ENCODE data around the gene B3GLCT.
A peak's percentile ranks its signal among the peaks of the same experiment; 100 is the strongest.

The B3GLCT gene

DNA sequence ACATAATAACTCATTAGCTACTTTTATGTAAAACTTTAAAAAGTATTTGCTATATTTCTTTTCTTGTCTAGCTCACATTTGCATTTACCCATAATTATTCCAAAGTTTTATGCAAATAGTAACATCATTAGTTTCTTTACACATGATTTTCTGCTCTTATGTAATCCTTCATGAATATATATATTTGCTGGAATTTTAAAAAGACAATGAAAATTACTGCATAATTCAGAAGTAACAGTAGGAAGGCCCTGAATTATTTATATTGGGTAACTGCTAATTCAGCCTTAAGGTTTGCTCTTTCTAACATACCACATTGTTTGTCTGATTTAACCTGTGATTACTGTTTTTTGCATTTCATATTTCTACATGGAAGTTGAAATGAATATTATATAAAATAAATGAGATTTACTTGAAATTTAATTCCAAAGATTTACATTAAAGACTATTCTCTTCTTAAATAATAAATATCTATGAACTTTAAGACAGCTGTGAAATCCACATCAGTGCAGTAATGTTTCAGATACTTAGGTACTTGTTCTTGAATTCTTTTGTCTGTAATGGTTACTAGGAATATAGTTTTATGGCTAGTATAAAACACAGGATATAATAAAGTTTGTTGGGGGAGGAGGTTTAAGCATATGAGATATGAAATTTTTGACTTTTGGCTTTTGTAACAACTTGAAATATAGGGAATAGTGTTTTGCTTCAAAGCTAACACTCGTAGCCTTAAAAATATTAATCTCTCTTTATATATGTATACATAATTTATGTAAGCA, 46.0 kb downstream of the B3GLCT start:
- DNase-seq (ENCODE audit: low read depth): no peak
- no peak overlapping the region for H3K4me3 ChIP-seq (ENCODE audit: low read length)

GRCh38 chr13:31246918-31247317, 47.1 kb downstream of the B3GLCT start:
- no peak overlapping the region for H3K4me3 ChIP-seq (ENCODE audit: low read length)
- DNase-seq (ENCODE audit: low read depth): peak; percentile 64
- TF ChIP-seq CTCF (IDR thresholded peaks at IDR 0.05; ENCODE audit: insufficient read depth, low read depth, low read length, missing control alignments): no peak

More for the DNA sequence above, 46.0 kb downstream of the B3GLCT start:
- TF ChIP-seq CTCF (IDR thresholded peaks at IDR 0.05; ENCODE audit: insufficient read depth, low read depth, low read length, missing control alignments): no peak

DNA sequence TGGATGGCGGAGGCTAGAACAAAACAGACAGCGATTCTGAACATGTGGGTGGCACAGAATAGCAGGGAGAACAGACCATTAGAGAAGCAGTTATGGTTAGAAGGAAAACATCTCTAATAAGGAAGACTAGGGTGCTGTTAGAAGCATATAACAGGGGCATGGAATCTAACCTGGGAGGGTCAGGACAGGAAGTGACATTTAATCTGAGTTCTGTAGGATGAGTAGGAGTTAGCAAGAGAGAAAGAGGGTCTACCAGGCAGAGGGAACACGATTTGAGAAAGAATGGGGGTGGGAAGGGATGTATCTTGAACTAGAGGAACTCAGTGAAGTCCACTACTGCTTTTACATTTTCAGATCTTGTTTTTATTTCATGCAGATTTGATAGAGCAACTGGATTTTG, 48.6 kb downstream of the B3GLCT start:
- no peak for DNase-seq (ENCODE audit: low read depth)
- TF ChIP-seq CTCF (IDR thresholded peaks at IDR 0.05; ENCODE audit: insufficient read depth, low read depth, low read length, missing control alignments): no peak
- H3K4me3 ChIP-seq (ENCODE audit: low read length): no peak overlapping the region

GRCh38 chr13:31248965-31249539, 49.3 kb downstream of the B3GLCT start:
- TF ChIP-seq CTCF (IDR thresholded peaks at IDR 0.05; ENCODE audit: insufficient read depth, low read depth, low read length, missing control alignments): no peak
- no peak for DNase-seq (ENCODE audit: low read depth)
- H3K4me3 ChIP-seq (ENCODE audit: low read length): no peak overlapping the region

- H3K4me3 ChIP-seq (ENCODE audit: low read length): no peak overlapping the region
- TF ChIP-seq CTCF (IDR thresholded peaks at IDR 0.05; ENCODE audit: insufficient read depth, low read depth, low read length, missing control alignments): no peak
- DNase-seq (ENCODE audit: low read depth): no peak
Measured at GRCh38 chr13:31250435-31250834, 50.7 kb downstream of the B3GLCT start.

DNA sequence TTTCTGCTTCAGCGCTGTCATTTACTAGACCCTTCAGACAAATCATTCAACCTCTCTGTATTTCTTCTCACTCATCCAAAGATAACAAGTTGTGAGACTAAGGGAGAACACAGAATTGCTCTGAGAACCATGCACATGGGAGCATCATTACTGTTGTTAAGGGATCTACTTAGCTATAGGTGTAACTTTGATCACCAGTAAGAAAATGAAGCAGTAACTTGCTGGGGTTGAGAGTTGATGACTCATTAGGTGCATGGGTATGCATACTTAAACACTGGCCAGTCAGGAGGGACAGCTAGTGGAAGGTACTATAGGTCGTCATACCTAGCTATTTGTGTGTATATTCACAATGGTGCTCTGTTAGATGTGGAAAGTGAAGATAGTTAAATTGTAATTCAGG, 61.5 kb downstream of the B3GLCT start:
- no peak for TF ChIP-seq CTCF (IDR thresholded peaks at IDR 0.05; ENCODE audit: insufficient read depth, low read depth, low read length, missing control alignments)
- peak; percentile 36 for DNase-seq (ENCODE audit: low read depth)
- H3K4me3 ChIP-seq (ENCODE audit: low read length): no peak overlapping the region

DNA sequence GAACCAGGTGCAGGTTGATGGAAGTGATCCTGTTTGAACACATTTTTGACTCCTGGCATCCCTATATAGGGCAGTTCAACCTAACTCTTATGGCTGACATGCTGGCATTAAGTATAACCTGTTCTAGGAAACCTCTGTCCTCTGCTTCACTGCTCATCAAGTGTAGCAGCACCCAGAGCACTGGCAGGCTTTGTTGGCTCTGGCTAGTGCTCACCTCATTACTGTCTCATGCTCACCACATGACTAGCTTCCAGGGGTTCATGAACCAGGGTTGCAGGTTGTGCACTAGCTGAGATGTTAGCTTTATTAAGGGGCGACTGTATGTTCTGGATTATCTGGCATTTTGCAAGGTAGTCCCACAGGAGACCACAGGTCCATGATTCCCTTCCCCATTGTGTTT, 63.6 kb downstream of the B3GLCT start:
- H3K4me3 ChIP-seq (ENCODE audit: low read length): no peak overlapping the region
- no peak for DNase-seq (ENCODE audit: low read depth)
- no peak for TF ChIP-seq CTCF (IDR thresholded peaks at IDR 0.05; ENCODE audit: insufficient read depth, low read depth, low read length, missing control alignments)

Measured in epithelial cell of esophagus (primary cell).